Measurements from ENCODE around the gene ATP13A4.

DNA sequence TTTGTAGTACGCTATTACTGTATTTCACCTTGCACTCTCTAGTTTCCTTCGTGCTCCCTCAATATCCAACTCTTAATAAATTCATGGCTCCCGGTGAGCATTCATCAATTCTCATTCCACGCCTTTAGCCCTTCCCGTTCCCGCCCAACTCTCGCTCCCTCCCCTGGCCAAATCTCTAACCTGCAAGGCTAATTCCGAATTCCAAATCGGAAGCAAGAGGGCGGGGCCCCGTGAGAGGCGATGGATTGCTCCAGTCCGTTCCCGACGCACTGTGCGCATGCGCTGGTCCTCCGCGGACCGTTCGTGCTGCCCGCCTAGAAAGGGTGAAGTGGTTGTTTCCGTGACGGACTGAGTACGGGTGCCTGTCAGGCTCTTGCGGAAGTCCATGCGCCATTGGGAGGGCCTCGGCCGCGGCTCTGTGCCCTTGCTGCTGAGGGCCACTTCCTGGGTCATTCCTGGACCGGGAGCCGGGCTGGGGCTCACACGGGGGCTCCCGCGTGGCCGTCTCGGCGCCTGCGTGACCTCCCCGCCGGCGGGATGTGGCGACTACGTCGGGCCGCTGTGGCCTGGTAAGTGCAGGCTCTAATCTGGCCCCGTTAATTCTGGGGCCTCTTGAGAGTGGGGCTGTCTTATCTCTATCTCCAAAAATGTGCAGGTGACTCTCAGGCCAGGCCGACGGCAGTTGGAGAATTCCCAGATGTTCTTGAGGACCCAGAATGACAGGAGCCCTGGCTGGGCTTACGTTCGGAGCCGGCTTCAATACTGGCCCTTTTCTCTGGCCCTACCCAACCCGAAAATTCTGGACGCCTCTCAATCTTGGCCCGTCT, 38.4 kb upstream of the ATP13A4 start, which contains the start of gene OPA1:
- TF ChIP-seq CTCF (IDR thresholded peaks at IDR 0.05) (no peak), EZH2 (IDR thresholded peaks at IDR 0.05; ENCODE audit: borderline replicate concordance, insufficient read depth, low read depth, low read length, poor library complexity, severe bottlenecking) (no peak)
